Gastrocnemius medialis (tissue), 4 donors: ENCODE measurements around the gene B3GAT1.

ENCODE experiments used
- POLR2A ChIP-seq, 2 donors: fragments of 450-650 bp; IDR thresholded peaks; one replicate each; pipeline ENCODE4 v1.6.1; 2017; ENCODE audit warnings: antibody characterized with exemption in 2 of 2, mild to moderate bottlenecking in 2 of 2, moderate library complexity in 2 of 2
- TF ChIP-seq, protein P1 (sequence below), 5 experiments: fragments of 450-650 bp in 3 of 5; fragments of 200-600 bp in 2 of 5; sonication (generic) in 2 of 5; IDR thresholded peaks in 4 of 5; conservative IDR thresholded peaks in 1 of 5; 1 replicate in 4 of 5; 2 replicates in 1 of 5; pipeline ENCODE4 v1.5.1; 2016 to 2019; ENCODE audit warnings: antibody characterized with exemption in 5 of 5, mild to moderate bottlenecking in 3 of 5, moderate library complexity in 3 of 5

GRCh38 chr11:134384406-134384805, 27.6 kb downstream of the B3GAT1 start:
- TF ChIP-seq, protein P1, sequence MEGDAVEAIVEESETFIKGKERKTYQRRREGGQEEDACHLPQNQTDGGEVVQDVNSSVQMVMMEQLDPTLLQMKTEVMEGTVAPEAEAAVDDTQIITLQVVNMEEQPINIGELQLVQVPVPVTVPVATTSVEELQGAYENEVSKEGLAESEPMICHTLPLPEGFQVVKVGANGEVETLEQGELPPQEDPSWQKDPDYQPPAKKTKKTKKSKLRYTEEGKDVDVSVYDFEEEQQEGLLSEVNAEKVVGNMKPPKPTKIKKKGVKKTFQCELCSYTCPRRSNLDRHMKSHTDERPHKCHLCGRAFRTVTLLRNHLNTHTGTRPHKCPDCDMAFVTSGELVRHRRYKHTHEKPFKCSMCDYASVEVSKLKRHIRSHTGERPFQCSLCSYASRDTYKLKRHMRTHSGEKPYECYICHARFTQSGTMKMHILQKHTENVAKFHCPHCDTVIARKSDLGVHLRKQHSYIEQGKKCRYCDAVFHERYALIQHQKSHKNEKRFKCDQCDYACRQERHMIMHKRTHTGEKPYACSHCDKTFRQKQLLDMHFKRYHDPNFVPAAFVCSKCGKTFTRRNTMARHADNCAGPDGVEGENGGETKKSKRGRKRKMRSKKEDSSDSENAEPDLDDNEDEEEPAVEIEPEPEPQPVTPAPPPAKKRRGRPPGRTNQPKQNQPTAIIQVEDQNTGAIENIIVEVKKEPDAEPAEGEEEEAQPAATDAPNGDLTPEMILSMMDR (IDR thresholded peaks at IDR 0.05 in 4 of 5, conservative IDR thresholded peaks at IDR 0.05 in 1 of 5) = no peak
- no peak for TF ChIP-seq POLR2A (IDR thresholded peaks at IDR 0.05)
